Measurements from ENCODE around the gene ITGB3.

The ITGB3 gene

DNA sequence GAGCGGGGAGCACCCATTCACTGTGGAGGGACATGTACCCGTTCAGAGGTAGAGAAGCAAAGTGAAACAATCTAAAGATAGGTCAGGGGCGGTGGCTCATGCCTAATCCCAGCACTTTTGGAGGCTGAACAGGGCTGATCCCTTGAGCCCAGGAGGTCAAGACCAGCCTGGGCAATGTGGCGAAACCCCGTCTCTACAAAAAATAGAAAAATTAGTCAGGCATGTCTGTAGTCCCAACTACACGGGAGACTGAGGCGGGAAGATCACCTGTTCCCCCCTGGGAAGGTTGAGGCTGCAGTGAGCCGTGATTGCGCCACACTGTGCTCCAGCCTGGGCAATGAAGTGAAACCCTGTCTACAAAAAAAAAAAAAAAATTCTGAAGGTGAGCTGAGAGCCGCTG is 22.8 kb upstream of the ITGB3 start:
- TF ChIP-seq CTCF (IDR thresholded peaks at IDR 0.05; ENCODE audit: low read depth, low read length, missing control alignments) = no peak
- DNase-seq (ENCODE audit: low read depth) = no peak
- H3K4me3 ChIP-seq (ENCODE audit: low read depth, low read length) = peak overlapping the region; percentile 47

- no peak for TF ChIP-seq CTCF (IDR thresholded peaks at IDR 0.05; ENCODE audit: low read depth, low read length, missing control alignments)
Measured at GRCh38 chr17:47231334-47231733, 22.3 kb upstream of the ITGB3 start.

GRCh38 chr17:47231866-47232265 is 21.8 kb upstream of the ITGB3 start:
- DNase-seq (ENCODE audit: low read depth) = no peak
- no peak for TF ChIP-seq CTCF (IDR thresholded peaks at IDR 0.05; ENCODE audit: low read depth, low read length, missing control alignments)
- H3K4me3 ChIP-seq (ENCODE audit: low read depth, low read length) = no peak overlapping the region

More at GRCh38 chr17:47231334-47231733, 22.3 kb upstream of the ITGB3 start:
- no peak overlapping the region for H3K4me3 ChIP-seq (ENCODE audit: low read depth, low read length)
- no peak for DNase-seq (ENCODE audit: low read depth)

- TF ChIP-seq CTCF (IDR thresholded peaks at IDR 0.05; ENCODE audit: low read depth, low read length, missing control alignments) = no peak
- no peak overlapping the region for H3K4me3 ChIP-seq (ENCODE audit: low read depth, low read length)
- no peak for DNase-seq (ENCODE audit: low read depth)
Measured at GRCh38 chr17:47232465-47232864, 21.2 kb upstream of the ITGB3 start.

DNA sequence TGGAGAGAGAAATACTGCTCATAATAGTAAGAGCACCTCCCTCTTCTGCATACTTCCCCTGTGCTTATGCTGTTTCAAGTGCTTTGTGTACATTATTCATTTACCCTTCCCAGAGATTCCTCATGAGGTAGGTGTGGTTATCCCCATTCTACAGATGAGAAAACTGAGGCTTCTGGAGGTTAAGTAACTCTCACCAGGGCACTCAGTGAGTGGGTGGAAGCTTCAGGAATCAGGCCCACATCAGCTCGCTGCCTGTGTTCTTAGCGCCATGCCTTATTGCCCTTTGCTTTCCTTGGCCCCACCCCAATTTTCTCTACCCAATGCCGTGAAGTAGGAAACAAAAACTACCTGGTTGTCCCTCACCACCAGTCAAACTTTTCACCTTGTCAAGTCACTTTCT is 18.1 kb upstream of the ITGB3 start:
- DNase-seq (ENCODE audit: low read depth) = no peak
- no peak overlapping the region for H3K4me3 ChIP-seq (ENCODE audit: low read depth, low read length)
- no peak for TF ChIP-seq CTCF (IDR thresholded peaks at IDR 0.05; ENCODE audit: low read depth, low read length, missing control alignments)

GRCh38 chr17:47235923-47236322 is 17.7 kb upstream of the ITGB3 start:
- DNase-seq (ENCODE audit: low read depth) = no peak
- H3K4me3 ChIP-seq (ENCODE audit: low read depth, low read length) = no peak overlapping the region
- TF ChIP-seq CTCF (IDR thresholded peaks at IDR 0.05; ENCODE audit: low read depth, low read length, missing control alignments) = no peak

- no peak for DNase-seq (ENCODE audit: low read depth)
Measured at GRCh38 chr17:47237841-47238240, 15.8 kb upstream of the ITGB3 start.

More at GRCh38 chr17:47237841-47238240, 15.8 kb upstream of the ITGB3 start:
- no peak overlapping the region for H3K4me3 ChIP-seq (ENCODE audit: low read depth, low read length)
- TF ChIP-seq CTCF (IDR thresholded peaks at IDR 0.05; ENCODE audit: low read depth, low read length, missing control alignments) = no peak

Measured in GM12864 (cell line).